K562 (cell line): ENCODE data around the gene OPA3. TPM values are rescaled to one million over a fixed set of nuclear protein-coding genes. Genes with fewer than 3 reads are reported as not detected.

Experiments
- CBFA2T2 ChIP-seq: fragments of 450-650 bp; conservative IDR thresholded peaks from 2 replicates; pipeline ENCODE4 v1.6.1; 2017; ENCODE audit warnings: mild to moderate bottlenecking
- ELF1 ChIP-seq: fragments of 200-800 bp; sonication (Bioruptor generic); IDR thresholded peaks from 2 replicates; pipeline ENCODE4 v1.6.1; 2016; ENCODE audit warnings: missing genetic modification characterization, missing compliant biosample characterization
- EWSR1 ChIP-seq: fragments of 450-650 bp; IDR thresholded peaks from 2 replicates; pipeline ENCODE4 v1.6.1; 2018; ENCODE audit warnings: borderline replicate concordance, mild to moderate bottlenecking, low read depth, moderate library complexity; ENCODE audit not compliant: partially characterized antibody
- FOXJ3 ChIP-seq: sonication (generic); formaldehyde crosslinking; IDR thresholded peaks from 2 replicates; pipeline ENCODE4 v1.4.0; 2020; ENCODE audit warnings: mild to moderate bottlenecking, missing genetic modification reagents
- ILK ChIP-seq: fragments of 450-650 bp; IDR thresholded peaks from 2 replicates; pipeline ENCODE4 v1.6.1; 2016; ENCODE audit warnings: missing genetic modification characterization, low read depth, mild to moderate bottlenecking, missing compliant biosample characterization, moderate library complexity, borderline replicate concordance
- MCM5 ChIP-seq: fragments of 450-650 bp; IDR thresholded peaks from 2 replicates; pipeline ENCODE4 v1.6.1; 2016; ENCODE audit warnings: low read depth
- NCOA1 ChIP-seq: fragments of 450-650 bp; IDR thresholded peaks from 2 replicates; pipeline ENCODE4 v1.6.1; 2016; ENCODE audit warnings: low read depth
- RAD21 ChIP-seq, 2 experiments: fragments of 250-450 bp in 1 of 2; fragments of 450-650 bp in 1 of 2; sonication (Bioruptor Pico) in 1 of 2; formaldehyde crosslinking in 1 of 2; IDR thresholded peaks in 1 of 2; conservative IDR thresholded peaks in 1 of 2; 2 replicates each; pipeline versions ENCODE4 v1.4.0 to v1.8.0; 2020 to 2022; ENCODE audit warnings: mild to moderate bottlenecking in 2 of 2, moderate library complexity in 1 of 2
- RB1 ChIP-seq: fragments of 450-650 bp; IDR thresholded peaks from 2 replicates; pipeline ENCODE4 v1.6.1; 2017; ENCODE audit warnings: low read depth, mild to moderate bottlenecking
- RBM22 ChIP-seq: fragments of 200-400 bp; formaldehyde crosslinking; IDR thresholded peaks from 2 replicates; pipeline ENCODE4 v1.6.1; 2018; ENCODE audit warnings: low read length, low read depth; ENCODE audit not compliant: poor library complexity, severe bottlenecking
- RBM39 ChIP-seq: fragments of 200-400 bp; formaldehyde crosslinking; optimal IDR thresholded peaks from 2 replicates; pipeline ENCODE3; 2018; ENCODE audit warnings: low read depth, low read length
- SAFB2 ChIP-seq: fragments of 200-400 bp; formaldehyde crosslinking; IDR thresholded peaks from 2 replicates; pipeline ENCODE4 v1.6.1; 2018; ENCODE audit warnings: borderline replicate concordance, low read length, low read depth, moderate library complexity; ENCODE audit not compliant: severe bottlenecking
- SIN3B ChIP-seq: fragments of 450-650 bp; IDR thresholded peaks from 2 replicates; pipeline ENCODE4 v1.6.1; 2017; ENCODE audit warnings: low read depth, mild to moderate bottlenecking, moderate library complexity
- SREBF1 ChIP-seq: fragments of 150-350 bp; IDR thresholded peaks from 2 replicates; pipeline ENCODE4 v1.6.1; 2014; ENCODE audit warnings: antibody characterized with exemption, low read depth, low read length, borderline replicate concordance
- TAF9B ChIP-seq: fragments of 450-650 bp; IDR thresholded peaks from 2 replicates; pipeline ENCODE4 v1.6.1; 2018; ENCODE audit warnings: mild to moderate bottlenecking; ENCODE audit not compliant: partially characterized antibody
- TRIM28 ChIP-seq: fragments of 450-650 bp; IDR thresholded peaks from 2 replicates; pipeline ENCODE4 v1.6.1; 2017
- ZFPM2 ChIP-seq: fragments of 250-450 bp; sonication (Bioruptor Pico); IDR thresholded peaks from 2 replicates; pipeline ENCODE4 v1.5.1; 2022; ENCODE audit warnings: mild to moderate bottlenecking
- ZNF143 ChIP-seq: sonication (generic); formaldehyde crosslinking; IDR thresholded peaks from 2 replicates; pipeline ENCODE4 v1.9.0; 2022; ENCODE audit warnings: mild to moderate bottlenecking, missing genetic modification reagents
- ZNF165 ChIP-seq: fragments of 250-450 bp; sonication (Bioruptor Pico); IDR thresholded peaks from 2 replicates; pipeline ENCODE4 v1.4.0; 2020; ENCODE audit warnings: borderline replicate concordance
- ZNF239 ChIP-seq: fragments of 250-450 bp; sonication (Bioruptor Pico); IDR thresholded peaks from 2 replicates; pipeline ENCODE4 v1.4.0; 2020; ENCODE audit warnings: mild to moderate bottlenecking
- ZNF507 ChIP-seq: conservative IDR thresholded peaks from 2 replicates; pipeline ENCODE4 v1.6.1; 2017; ENCODE audit warnings: missing genetic modification characterization, missing compliant biosample characterization
- ZNF764 ChIP-seq: fragments of 250-450 bp; sonication (Bioruptor Pico); IDR thresholded peaks from 2 replicates; pipeline ENCODE4 v1.4.0; 2020; ENCODE audit warnings: low read depth, mild to moderate bottlenecking, moderate library complexity
- ZNF830 ChIP-seq: fragments of 250-450 bp; sonication (Bioruptor Pico); IDR thresholded peaks from 2 replicates; pipeline ENCODE4 v1.5.0; 2021; ENCODE audit warnings: mild to moderate bottlenecking
- polyA plus RNA-seq, 8 experiments: library from polyadenylated mRNA; depleted of rRNA in 4 of 8; stranded (reverse) in 5 of 8; unstranded in 3 of 8; fragments of >200 nt; fragmentation: Nextera tagmentation in 2 of 8; fragmentation: Illumina TruSeq in 1 of 8; extraction: Ambion mirVana in 2 of 8; extraction: Trizol in 1 of 8; gene quantifications; 2 replicates each; pipeline versions ENCODE4 v1.2.1 to v1.2.3, GENCODE V29; 2011 to 2014; ENCODE audit warnings: inconsistent platforms in 1 of 8, missing spikeins in 1 of 8
- total RNA-seq, 7 experiments: library from RNA; depleted of rRNA in 6 of 7; stranded (reverse); fragments of >200 nt in 6 of 7; fragmentation: Illumina TruSeq in 2 of 7; extraction: Trizol in 2 of 7; gene quantifications; 2 replicates each; pipeline versions ENCODE4 v1.2.1 to v1.2.3, GENCODE V29; 2011 to 2021; ENCODE audit warnings: low replicate concordance in 1 of 7
- TF ChIP-seq, protein P1 (sequence below): fragments of 450-650 bp; IDR thresholded peaks from 2 replicates; pipeline ENCODE4 v1.6.1; 2014; ENCODE audit warnings: low read depth, mild to moderate bottlenecking, moderate library complexity, borderline replicate concordance
- TF ChIP-seq, protein P2 (sequence below): fragments of 250-450 bp; sonication (Bioruptor Pico); IDR thresholded peaks from 2 replicates; pipeline ENCODE4 v1.8.0; 2021; ENCODE audit warnings: borderline replicate concordance, mild to moderate bottlenecking, moderate library complexity; ENCODE audit not compliant: poor library complexity, severe bottlenecking
- TF ChIP-seq, protein P3 (sequence below): fragments of 250-450 bp; sonication (Bioruptor Pico); IDR thresholded peaks from 2 replicates; pipeline ENCODE4 v1.8.0; 2021; ENCODE audit warnings: moderate library complexity, mild to moderate bottlenecking, inconsistent platforms
- TF ChIP-seq, protein P4 (sequence below): fragments of 450-650 bp; IDR thresholded peaks from 2 replicates; pipeline ENCODE4 v1.6.1; 2018; ENCODE audit warnings: mild to moderate bottlenecking, low read depth; ENCODE audit not compliant: partially characterized antibody

Gene OPA3
- total and polyA plus RNA-seq, 9 of the 15 experiments (the other 6 are each of a cell fraction or from before 2014, with no cell fraction given), result 1.4 to 18.8 (median 9.0) TPM

DNA sequence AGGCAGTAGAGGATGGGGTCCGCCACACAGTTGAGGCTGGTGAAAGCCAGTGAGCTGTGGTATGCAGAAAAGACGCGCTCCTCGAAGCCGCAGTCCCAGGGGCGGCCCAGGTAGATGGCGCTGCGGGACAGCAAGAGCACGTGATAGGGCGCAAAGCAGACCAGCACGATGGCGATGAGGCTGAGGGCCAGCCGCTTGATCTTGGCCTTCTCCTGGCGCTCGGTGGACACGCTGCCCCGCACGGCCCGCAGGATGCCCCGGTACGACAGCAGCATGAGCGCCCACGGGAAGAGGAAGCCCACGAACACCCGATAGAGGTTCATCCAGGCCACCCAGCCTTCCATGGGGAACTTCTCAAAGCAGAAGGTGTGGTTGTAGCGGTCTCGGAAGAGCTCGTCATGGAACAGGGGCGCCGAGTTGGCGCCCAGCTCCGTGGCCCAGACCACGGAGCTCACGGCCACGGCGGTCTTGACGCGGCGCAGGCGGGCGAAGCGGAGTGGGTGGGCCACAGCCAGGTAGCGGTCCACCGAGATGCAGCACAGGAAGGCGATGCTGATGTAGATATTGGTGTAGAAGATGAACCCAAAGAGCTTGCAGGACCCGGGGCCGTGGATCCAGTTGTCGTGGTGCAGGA lies 6.5 kb upstream of the OPA3 start (continued):
- TF ChIP-seq, protein P1, sequence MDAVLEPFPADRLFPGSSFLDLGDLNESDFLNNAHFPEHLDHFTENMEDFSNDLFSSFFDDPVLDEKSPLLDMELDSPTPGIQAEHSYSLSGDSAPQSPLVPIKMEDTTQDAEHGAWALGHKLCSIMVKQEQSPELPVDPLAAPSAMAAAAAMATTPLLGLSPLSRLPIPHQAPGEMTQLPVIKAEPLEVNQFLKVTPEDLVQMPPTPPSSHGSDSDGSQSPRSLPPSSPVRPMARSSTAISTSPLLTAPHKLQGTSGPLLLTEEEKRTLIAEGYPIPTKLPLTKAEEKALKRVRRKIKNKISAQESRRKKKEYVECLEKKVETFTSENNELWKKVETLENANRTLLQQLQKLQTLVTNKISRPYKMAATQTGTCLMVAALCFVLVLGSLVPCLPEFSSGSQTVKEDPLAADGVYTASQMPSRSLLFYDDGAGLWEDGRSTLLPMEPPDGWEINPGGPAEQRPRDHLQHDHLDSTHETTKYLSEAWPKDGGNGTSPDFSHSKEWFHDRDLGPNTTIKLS, result 0 out of 2 replicates have a peak, but pooled peaks have one; percentile 33
- no peak for TF ChIP-seq ZNF830 (CRISPR knock-in tag)
- TF ChIP-seq, protein P2, sequence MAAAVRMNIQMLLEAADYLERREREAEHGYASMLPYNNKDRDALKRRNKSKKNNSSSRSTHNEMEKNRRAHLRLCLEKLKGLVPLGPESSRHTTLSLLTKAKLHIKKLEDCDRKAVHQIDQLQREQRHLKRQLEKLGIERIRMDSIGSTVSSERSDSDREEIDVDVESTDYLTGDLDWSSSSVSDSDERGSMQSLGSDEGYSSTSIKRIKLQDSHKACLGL (CRISPR knock-in tag), result no peak
- TF ChIP-seq MCM5, result no peak
- TF ChIP-seq SREBF1, result no peak
- no peak for TF ChIP-seq SAFB2
- TF ChIP-seq ZFPM2 (CRISPR knock-in tag), result no peak
- TF ChIP-seq ZNF764 (CRISPR knock-in tag), result no peak
- no peak for TF ChIP-seq ZNF143 (CRISPR knock-in tag)
- no peak for TF ChIP-seq ELF1
- no peak for TF ChIP-seq ZNF239 (CRISPR knock-in tag)
- TF ChIP-seq RBM39, result no peak
- no peak for TF ChIP-seq ZNF507
- TF ChIP-seq CBFA2T2, result peak; percentile 40; the same call in 1 of the 2 replicates
- no peak for TF ChIP-seq TAF9B
- TF ChIP-seq ZNF165 (CRISPR knock-in tag), result no peak
- peak; percentile 84; the same call in 1 of the 2 replicates for TF ChIP-seq RB1
- TF ChIP-seq ILK (tag), result no peak
- TF ChIP-seq, protein P3, sequence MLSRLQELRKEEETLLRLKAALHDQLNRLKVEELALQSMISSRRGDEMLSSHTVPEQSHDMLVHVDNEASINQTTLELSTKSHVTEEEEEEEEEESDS, result no peak
- peak; percentile 71 to 91 for TF ChIP-seq RAD21 (CRISPR knock-in tag; conservative IDR thresholded peaks at IDR 0.05 in 1 of 2, IDR thresholded peaks at IDR 0.05 in 1 of 2)
- TF ChIP-seq, protein P4, sequence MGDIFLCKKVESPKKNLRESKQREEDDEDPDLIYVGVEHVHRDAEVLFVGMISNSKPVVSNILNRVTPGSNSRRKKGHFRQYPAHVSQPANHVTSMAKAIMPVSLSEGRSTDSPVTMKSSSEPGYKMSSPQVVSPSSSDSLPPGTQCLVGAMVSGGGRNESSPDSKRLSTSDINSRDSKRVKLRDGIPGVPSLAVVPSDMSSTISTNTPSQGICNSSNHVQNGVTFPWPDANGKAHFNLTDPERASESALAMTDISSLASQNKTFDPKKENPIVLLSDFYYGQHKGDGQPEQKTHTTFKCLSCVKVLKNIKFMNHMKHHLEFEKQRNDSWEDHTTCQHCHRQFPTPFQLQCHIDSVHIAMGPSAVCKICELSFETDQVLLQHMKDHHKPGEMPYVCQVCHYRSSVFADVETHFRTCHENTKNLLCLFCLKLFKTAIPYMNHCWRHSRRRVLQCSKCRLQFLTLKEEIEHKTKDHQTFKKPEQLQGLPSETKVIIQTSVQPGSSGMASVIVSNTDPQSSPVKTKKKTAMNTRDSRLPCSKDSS, result no peak
- no peak for TF ChIP-seq RBM22
- no peak for TF ChIP-seq FOXJ3 (CRISPR knock-in tag)
- no peak for TF ChIP-seq TRIM28
- no peak for TF ChIP-seq EWSR1
- TF ChIP-seq NCOA1, result no peak
- no peak for TF ChIP-seq SIN3B
